Measurements from ENCODE around the gene CERCAM. TPM values are rescaled to one million over a fixed set of nuclear protein-coding genes. Genes with fewer than 3 reads are reported as not detected.
"Not testable (repeated sequence)": the region's sequence is repeated elsewhere in the genome, so short reads cannot be mapped to it uniquely, and the experiment has no call there.

The CERCAM gene
- polyA plus RNA-seq, 1 donor from 2014 or later, result 1.1 TPM

DNA sequence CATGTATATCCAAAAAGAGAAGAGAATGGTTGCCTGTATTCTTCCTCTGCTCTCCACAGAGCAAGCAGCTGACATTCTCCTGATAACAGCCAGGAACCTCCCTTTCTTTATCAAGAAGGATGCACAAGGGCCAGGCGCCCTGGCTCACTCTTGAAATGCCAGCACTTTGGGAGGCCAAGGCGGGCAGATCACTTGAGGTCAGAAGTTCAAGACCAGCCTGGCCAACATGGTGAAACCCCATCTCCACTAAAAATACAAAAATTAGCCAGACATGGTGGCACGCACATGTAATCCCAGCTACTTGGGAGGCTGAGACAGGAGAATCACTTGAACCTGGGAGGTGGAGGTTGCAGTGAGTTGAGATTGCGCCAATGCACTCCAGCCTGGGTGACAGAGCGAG lies 25.8 kb downstream of the CERCAM start:
- not testable (repeated sequence) for H3K79me2 ChIP-seq (replicated peaks; ENCODE audit: insufficient read depth, low read length); H3K9me2 ChIP-seq (ENCODE audit: insufficient read depth, low read length); H3K9ac ChIP-seq (ENCODE audit: low read length)

DNA sequence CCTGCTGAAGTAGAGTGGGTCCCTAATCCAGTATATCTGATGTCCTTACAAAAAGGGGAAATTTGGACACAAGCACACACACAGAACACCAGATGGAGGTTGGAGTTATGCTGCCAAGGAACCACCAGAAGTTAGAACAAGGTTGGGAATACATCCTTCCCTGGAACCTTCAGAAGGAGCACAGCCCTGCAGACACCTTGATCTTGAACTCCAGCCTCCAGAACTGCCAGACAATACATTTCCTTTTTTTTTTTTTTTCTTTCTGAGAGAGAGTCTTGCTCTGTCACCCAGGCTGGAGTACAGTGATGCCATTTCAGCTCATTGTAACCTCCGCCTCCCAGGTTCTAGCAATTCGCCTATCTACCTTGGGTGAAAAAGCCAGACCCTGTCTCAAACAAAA lies 28.1 kb downstream of the CERCAM start:
- no peaks in the 10 kb centered on the region for H3K36me3 ChIP-seq (ENCODE audit: insufficient read depth, low read length)
- no peak overlapping the region for H3K27ac ChIP-seq (ENCODE audit: low read length)
- no peaks in the 10 kb centered on the region for H4K20me1 ChIP-seq (ENCODE audit: insufficient read depth)
- no peak overlapping the region for H3K9ac ChIP-seq (ENCODE audit: low read length)
- H3F3A ChIP-seq (ENCODE audit: insufficient read depth, low read length, poor library complexity, severe bottlenecking), result no peaks in the 10 kb centered on the region
- no peak overlapping the region for H3K4me2 ChIP-seq (ENCODE audit: low read length)
- H3K4me3 ChIP-seq (ENCODE audit: low read length), result no peak overlapping the region
- no peak overlapping the region for H2AFZ ChIP-seq (ENCODE audit: low read depth, low read length)
- TF ChIP-seq, protein P1, sequence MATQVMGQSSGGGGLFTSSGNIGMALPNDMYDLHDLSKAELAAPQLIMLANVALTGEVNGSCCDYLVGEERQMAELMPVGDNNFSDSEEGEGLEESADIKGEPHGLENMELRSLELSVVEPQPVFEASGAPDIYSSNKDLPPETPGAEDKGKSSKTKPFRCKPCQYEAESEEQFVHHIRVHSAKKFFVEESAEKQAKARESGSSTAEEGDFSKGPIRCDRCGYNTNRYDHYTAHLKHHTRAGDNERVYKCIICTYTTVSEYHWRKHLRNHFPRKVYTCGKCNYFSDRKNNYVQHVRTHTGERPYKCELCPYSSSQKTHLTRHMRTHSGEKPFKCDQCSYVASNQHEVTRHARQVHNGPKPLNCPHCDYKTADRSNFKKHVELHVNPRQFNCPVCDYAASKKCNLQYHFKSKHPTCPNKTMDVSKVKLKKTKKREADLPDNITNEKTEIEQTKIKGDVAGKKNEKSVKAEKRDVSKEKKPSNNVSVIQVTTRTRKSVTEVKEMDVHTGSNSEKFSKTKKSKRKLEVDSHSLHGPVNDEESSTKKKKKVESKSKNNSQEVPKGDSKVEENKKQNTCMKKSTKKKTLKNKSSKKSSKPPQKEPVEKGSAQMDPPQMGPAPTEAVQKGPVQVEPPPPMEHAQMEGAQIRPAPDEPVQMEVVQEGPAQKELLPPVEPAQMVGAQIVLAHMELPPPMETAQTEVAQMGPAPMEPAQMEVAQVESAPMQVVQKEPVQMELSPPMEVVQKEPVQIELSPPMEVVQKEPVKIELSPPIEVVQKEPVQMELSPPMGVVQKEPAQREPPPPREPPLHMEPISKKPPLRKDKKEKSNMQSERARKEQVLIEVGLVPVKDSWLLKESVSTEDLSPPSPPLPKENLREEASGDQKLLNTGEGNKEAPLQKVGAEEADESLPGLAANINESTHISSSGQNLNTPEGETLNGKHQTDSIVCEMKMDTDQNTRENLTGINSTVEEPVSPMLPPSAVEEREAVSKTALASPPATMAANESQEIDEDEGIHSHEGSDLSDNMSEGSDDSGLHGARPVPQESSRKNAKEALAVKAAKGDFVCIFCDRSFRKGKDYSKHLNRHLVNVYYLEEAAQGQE (IDR thresholded peaks at IDR 0.05; ENCODE audit: borderline replicate concordance), result no peak
- TF ChIP-seq EZH2 (IDR thresholded peaks at IDR 0.05; ENCODE audit: borderline replicate concordance, insufficient read depth, low read length, poor library complexity, severe bottlenecking), result no peak
- no peak for TF ChIP-seq RAD21 (conservative IDR thresholded peaks at IDR 0.05)
- TF ChIP-seq, protein P2, sequence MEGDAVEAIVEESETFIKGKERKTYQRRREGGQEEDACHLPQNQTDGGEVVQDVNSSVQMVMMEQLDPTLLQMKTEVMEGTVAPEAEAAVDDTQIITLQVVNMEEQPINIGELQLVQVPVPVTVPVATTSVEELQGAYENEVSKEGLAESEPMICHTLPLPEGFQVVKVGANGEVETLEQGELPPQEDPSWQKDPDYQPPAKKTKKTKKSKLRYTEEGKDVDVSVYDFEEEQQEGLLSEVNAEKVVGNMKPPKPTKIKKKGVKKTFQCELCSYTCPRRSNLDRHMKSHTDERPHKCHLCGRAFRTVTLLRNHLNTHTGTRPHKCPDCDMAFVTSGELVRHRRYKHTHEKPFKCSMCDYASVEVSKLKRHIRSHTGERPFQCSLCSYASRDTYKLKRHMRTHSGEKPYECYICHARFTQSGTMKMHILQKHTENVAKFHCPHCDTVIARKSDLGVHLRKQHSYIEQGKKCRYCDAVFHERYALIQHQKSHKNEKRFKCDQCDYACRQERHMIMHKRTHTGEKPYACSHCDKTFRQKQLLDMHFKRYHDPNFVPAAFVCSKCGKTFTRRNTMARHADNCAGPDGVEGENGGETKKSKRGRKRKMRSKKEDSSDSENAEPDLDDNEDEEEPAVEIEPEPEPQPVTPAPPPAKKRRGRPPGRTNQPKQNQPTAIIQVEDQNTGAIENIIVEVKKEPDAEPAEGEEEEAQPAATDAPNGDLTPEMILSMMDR (IDR thresholded peaks at IDR 0.05; ENCODE audit: poor library complexity, severe bottlenecking), result no peak
- no peak for TF ChIP-seq EP300 (conservative IDR thresholded peaks at IDR 0.05; ENCODE audit: poor library complexity, severe bottlenecking)
- no peak for TF ChIP-seq POLR2AphosphoS5 (IDR thresholded peaks at IDR 0.05)
- no peak for TF ChIP-seq MXI1 (conservative IDR thresholded peaks at IDR 0.05; ENCODE audit: poor library complexity, severe bottlenecking)
- no peak for TF ChIP-seq SMC3 (conservative IDR thresholded peaks at IDR 0.05; ENCODE audit: poor library complexity)
- no peak for TF ChIP-seq TAF1 (IDR thresholded peaks at IDR 0.05; ENCODE audit: low read depth)
- no peaks in the 10 kb centered on the region for H3K9me3 ChIP-seq (ENCODE audit: low read length)
- no peaks in the 10 kb centered on the region for H3K9me2 ChIP-seq (ENCODE audit: insufficient read depth, low read length)
- H3K27me3 ChIP-seq (ENCODE audit: insufficient read depth, low read depth, low read length), result no peaks in the 10 kb centered on the region
- H3K79me2 ChIP-seq (replicated peaks; ENCODE audit: insufficient read depth, low read length), result no peaks in the 10 kb centered on the region

More for the DNA sequence above, 25.8 kb downstream of the CERCAM start:
- H3F3A ChIP-seq (ENCODE audit: insufficient read depth, low read length, poor library complexity, severe bottlenecking); H3K36me3 ChIP-seq (ENCODE audit: insufficient read depth, low read length); H2AFZ ChIP-seq (ENCODE audit: low read depth, low read length); H3K27me3 ChIP-seq (ENCODE audit: insufficient read depth, low read depth, low read length); H3K27ac ChIP-seq (ENCODE audit: low read length); H3K9me3 ChIP-seq (ENCODE audit: low read length); H3K4me2 ChIP-seq (ENCODE audit: low read length); H3K4me3 ChIP-seq (ENCODE audit: low read length); H4K20me1 ChIP-seq (ENCODE audit: insufficient read depth): not testable (repeated sequence)

DNA sequence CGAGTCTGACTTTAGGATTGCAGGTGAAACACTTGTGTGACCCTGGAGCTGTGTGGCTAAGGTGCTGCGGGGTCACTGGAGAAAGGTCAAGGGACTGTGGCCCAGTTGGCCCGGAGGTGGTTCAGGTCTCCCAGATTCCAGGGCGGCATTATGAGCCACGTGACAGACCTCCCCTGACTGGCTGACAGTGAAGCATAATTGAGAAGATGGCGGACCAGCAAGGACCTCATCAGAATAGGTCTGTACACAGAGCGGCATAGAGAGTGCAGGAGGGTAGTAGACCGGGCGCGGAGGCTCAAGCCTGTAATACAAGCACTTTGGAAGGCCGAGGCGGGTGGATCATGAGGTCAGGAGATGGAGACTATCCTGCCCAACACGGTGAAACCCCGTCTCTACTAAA lies 34.3 kb downstream of the CERCAM start:
- Histone ChIP-seq H3K4me3 (ENCODE audit: low read length) (no peak overlapping the region), H3K4me2 (ENCODE audit: low read length) (no peak overlapping the region)

More for the DNA sequence above, 34.3 kb downstream of the CERCAM start:
- H3K27ac ChIP-seq (ENCODE audit: low read length), result no peak overlapping the region
- H3F3A ChIP-seq (ENCODE audit: insufficient read depth, low read length, poor library complexity, severe bottlenecking), result no peaks in the 10 kb centered on the region
- no peaks in the 10 kb centered on the region for H3K36me3 ChIP-seq (ENCODE audit: insufficient read depth, low read length)
- no peaks in the 10 kb centered on the region for H3K9me3 ChIP-seq (ENCODE audit: low read length)
- TF ChIP-seq EP300 (conservative IDR thresholded peaks at IDR 0.05; ENCODE audit: poor library complexity, severe bottlenecking), result no peak
- no peak for TF ChIP-seq SMC3 (conservative IDR thresholded peaks at IDR 0.05; ENCODE audit: poor library complexity)
- no peak for TF ChIP-seq TAF1 (IDR thresholded peaks at IDR 0.05; ENCODE audit: low read depth)
- no peak for TF ChIP-seq EZH2 (IDR thresholded peaks at IDR 0.05; ENCODE audit: borderline replicate concordance, insufficient read depth, low read length, poor library complexity, severe bottlenecking)
- TF ChIP-seq, protein P1 (IDR thresholded peaks at IDR 0.05; ENCODE audit: borderline replicate concordance), result no peak
- no peak for TF ChIP-seq POLR2AphosphoS5 (IDR thresholded peaks at IDR 0.05)
- TF ChIP-seq MXI1 (conservative IDR thresholded peaks at IDR 0.05; ENCODE audit: poor library complexity, severe bottlenecking), result no peak
- TF ChIP-seq RAD21 (conservative IDR thresholded peaks at IDR 0.05), result no peak
- TF ChIP-seq, protein P2 (IDR thresholded peaks at IDR 0.05; ENCODE audit: poor library complexity, severe bottlenecking), result no peak
- H3K27me3 ChIP-seq (ENCODE audit: insufficient read depth, low read depth, low read length), result no peaks in the 10 kb centered on the region
- no peaks in the 10 kb centered on the region for H3K9me2 ChIP-seq (ENCODE audit: insufficient read depth, low read length)
- H3K9ac ChIP-seq (ENCODE audit: low read length), result no peak overlapping the region
- H4K20me1 ChIP-seq (ENCODE audit: insufficient read depth), result no peaks in the 10 kb centered on the region
- H3K79me2 ChIP-seq (replicated peaks; ENCODE audit: insufficient read depth, low read length), result no peaks in the 10 kb centered on the region
- no peak overlapping the region for H2AFZ ChIP-seq (ENCODE audit: low read depth, low read length)
